ENCODE data around the gene TM6SF1. TPM values are rescaled to one million over a fixed set of nuclear protein-coding genes. Genes with fewer than 3 reads are reported as not detected.
"Not testable (repeated sequence)": the region's sequence is repeated elsewhere in the genome, so short reads cannot be mapped to it uniquely, and the experiment has no call there.

TM6SF1 gene
- total RNA-seq, 4 donors from 2014 or later = 7.1 to 49.1 (median 13.7) TPM

- ATAC-seq = no peak
- intact Hi-C loops (cut with DNase I; ENCODE audit: low total_unique reads) = no loop called here
These were observed 25.5 kb downstream of the TM6SF1 start for GRCh38 chr15:83132861-83133523.

GRCh38 chr15:83142151-83142550 is 34.7 kb downstream of the TM6SF1 start:
- H3K9me3 ChIP-seq; H3K4me3 ChIP-seq; in situ Hi-C loops (cut with MboI; ENCODE audit: low sequenced_read_pairs in 4 of 4); ATAC-seq; H3K27me3 ChIP-seq; H3K4me1 ChIP-seq; intact Hi-C loops (cut with DNase I; ENCODE audit: low total_unique reads); H3K27ac ChIP-seq; DNase-seq: not testable (repeated sequence)
- peaks cover 0 to 20% of the 10 kb centered on the region in 2 donors for H3K36me3 ChIP-seq

More at GRCh38 chr15:83132861-83133523, 25.5 kb downstream of the TM6SF1 start:
- no peaks in the 10 kb centered on the region for H3K27me3 ChIP-seq
- no peaks in the 10 kb centered on the region for H3K4me1 ChIP-seq
- H3K4me3 ChIP-seq = no peak overlapping the region
- in situ Hi-C loops (cut with MboI; ENCODE audit: low sequenced_read_pairs in 4 of 4) = no loop called here
- H3K9me3 ChIP-seq = no peaks in the 10 kb centered on the region
- H3K36me3 ChIP-seq = peaks cover 0 to 85% of the 10 kb centered on the region in 2 donors
- DNase-seq = no peak
- no peak for TF ChIP-seq POLR2A (IDR thresholded peaks at IDR 0.05)
- TF ChIP-seq CTCF (IDR thresholded peaks at IDR 0.05 in 4 of 5, conservative IDR thresholded peaks at IDR 0.05 in 1 of 5) = no peak
- H3K27ac ChIP-seq = no peak overlapping the region

GRCh38 chr15:83144771-83145170 is 37.3 kb downstream of the TM6SF1 start:
- H3K36me3 ChIP-seq = no peaks in the 10 kb centered on the region
- TF ChIP-seq POLR2A (IDR thresholded peaks at IDR 0.05) = no peak
- no peak for TF ChIP-seq CTCF (IDR thresholded peaks at IDR 0.05 in 4 of 5, conservative IDR thresholded peaks at IDR 0.05 in 1 of 5)
- H3K4me3 ChIP-seq = no peak overlapping the region
- no peaks in the 10 kb centered on the region for H3K27me3 ChIP-seq
- DNase-seq = no peak
- no peaks in the 10 kb centered on the region for H3K9me3 ChIP-seq
- intact Hi-C loops (cut with DNase I; ENCODE audit: low total_unique reads) = no loop called here
- in situ Hi-C loops (cut with MboI; ENCODE audit: low sequenced_read_pairs in 4 of 4) = no loop called here
- H3K4me1 ChIP-seq = no peaks in the 10 kb centered on the region
- no peak for ATAC-seq
- no peak overlapping the region for H3K27ac ChIP-seq

GRCh38 chr15:83153288-83153687 is 45.8 kb downstream of the TM6SF1 start:
- in situ Hi-C loops (cut with MboI; ENCODE audit: low sequenced_read_pairs in 4 of 4) (no loop called here), intact Hi-C loops (cut with DNase I; ENCODE audit: low total_unique reads) (no loop called here)
- DNase-seq (no peak), ATAC-seq (no peak)
- H3K4me1 ChIP-seq = no peaks in the 10 kb centered on the region
- no peaks in the 10 kb centered on the region for H3K27me3 ChIP-seq
- H3K9me3 ChIP-seq = no peaks in the 10 kb centered on the region
- no peak overlapping the region for H3K27ac ChIP-seq
- H3K4me3 ChIP-seq = no peak overlapping the region
- peaks cover 0 to 20% of the 10 kb centered on the region in 2 donors for H3K36me3 ChIP-seq
- no peak for TF ChIP-seq POLR2A (IDR thresholded peaks at IDR 0.05)
- no peak for TF ChIP-seq CTCF (IDR thresholded peaks at IDR 0.05 in 4 of 5, conservative IDR thresholded peaks at IDR 0.05 in 1 of 5)

- Histone ChIP-seq H3K9me3 (no peaks in the 10 kb centered on the region), H3K27me3 (no peaks in the 10 kb centered on the region), H3K27ac (no peak overlapping the region), H3K4me1 (no peaks in the 10 kb centered on the region), H3K36me3 (peaks cover 0 to 19% of the 10 kb centered on the region in 2 donors), H3K4me3 (no peak overlapping the region)
- TF ChIP-seq CTCF (IDR thresholded peaks at IDR 0.05 in 4 of 5, conservative IDR thresholded peaks at IDR 0.05 in 1 of 5) (no peak), POLR2A (IDR thresholded peaks at IDR 0.05) (no peak)
- intact Hi-C loops (cut with DNase I; ENCODE audit: low total_unique reads) (no loop called here), in situ Hi-C loops (cut with MboI; ENCODE audit: low sequenced_read_pairs in 4 of 4) (no loop called here)
- DNase-seq (no peak), ATAC-seq (no peak)
These were observed 48.5 kb downstream of the TM6SF1 start for GRCh38 chr15:83155942-83156341.

All from gastrocnemius medialis (tissue), 4 donors.